ENCODE measurements around the gene CPE.

GRCh38 chr4:165343353-165344191 is 35.2 kb upstream of the CPE start:
- TF ChIP-seq EP300 (IDR thresholded peaks at IDR 0.05) = no peak
- TF ChIP-seq, protein P1, sequence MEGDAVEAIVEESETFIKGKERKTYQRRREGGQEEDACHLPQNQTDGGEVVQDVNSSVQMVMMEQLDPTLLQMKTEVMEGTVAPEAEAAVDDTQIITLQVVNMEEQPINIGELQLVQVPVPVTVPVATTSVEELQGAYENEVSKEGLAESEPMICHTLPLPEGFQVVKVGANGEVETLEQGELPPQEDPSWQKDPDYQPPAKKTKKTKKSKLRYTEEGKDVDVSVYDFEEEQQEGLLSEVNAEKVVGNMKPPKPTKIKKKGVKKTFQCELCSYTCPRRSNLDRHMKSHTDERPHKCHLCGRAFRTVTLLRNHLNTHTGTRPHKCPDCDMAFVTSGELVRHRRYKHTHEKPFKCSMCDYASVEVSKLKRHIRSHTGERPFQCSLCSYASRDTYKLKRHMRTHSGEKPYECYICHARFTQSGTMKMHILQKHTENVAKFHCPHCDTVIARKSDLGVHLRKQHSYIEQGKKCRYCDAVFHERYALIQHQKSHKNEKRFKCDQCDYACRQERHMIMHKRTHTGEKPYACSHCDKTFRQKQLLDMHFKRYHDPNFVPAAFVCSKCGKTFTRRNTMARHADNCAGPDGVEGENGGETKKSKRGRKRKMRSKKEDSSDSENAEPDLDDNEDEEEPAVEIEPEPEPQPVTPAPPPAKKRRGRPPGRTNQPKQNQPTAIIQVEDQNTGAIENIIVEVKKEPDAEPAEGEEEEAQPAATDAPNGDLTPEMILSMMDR (IDR thresholded peaks at IDR 0.05) = no peak
- no peak for TF ChIP-seq POLR2A (IDR thresholded peaks at IDR 0.05; ENCODE audit: low read depth)
- TF ChIP-seq POLR2AphosphoS5 (IDR thresholded peaks at IDR 0.05) = no peak

All from esophagus muscularis mucosa (tissue), 4 donors.